GM19452 (cell line): ENCODE results near the gene SPAAR.
"Not testable (repeated sequence)": the region's sequence is repeated elsewhere in the genome, so short reads cannot be mapped to it uniquely, and the experiment has no call there.

Experiments used
- ATAC-seq: cut with Tn5 transposase; IDR thresholded peaks from one replicate; pipeline ENCODE4 v1.9.1; 2021; ENCODE audit not compliant: unreplicated experiment

SPAAR gene

GRCh38 chr9:35920051-35920620, 10.8 kb downstream of the SPAAR start:
- no peak for ATAC-seq

GRCh38 chr9:35923598-35923926, 14.3 kb downstream of the SPAAR start:
- ATAC-seq, result no peak

DNA sequence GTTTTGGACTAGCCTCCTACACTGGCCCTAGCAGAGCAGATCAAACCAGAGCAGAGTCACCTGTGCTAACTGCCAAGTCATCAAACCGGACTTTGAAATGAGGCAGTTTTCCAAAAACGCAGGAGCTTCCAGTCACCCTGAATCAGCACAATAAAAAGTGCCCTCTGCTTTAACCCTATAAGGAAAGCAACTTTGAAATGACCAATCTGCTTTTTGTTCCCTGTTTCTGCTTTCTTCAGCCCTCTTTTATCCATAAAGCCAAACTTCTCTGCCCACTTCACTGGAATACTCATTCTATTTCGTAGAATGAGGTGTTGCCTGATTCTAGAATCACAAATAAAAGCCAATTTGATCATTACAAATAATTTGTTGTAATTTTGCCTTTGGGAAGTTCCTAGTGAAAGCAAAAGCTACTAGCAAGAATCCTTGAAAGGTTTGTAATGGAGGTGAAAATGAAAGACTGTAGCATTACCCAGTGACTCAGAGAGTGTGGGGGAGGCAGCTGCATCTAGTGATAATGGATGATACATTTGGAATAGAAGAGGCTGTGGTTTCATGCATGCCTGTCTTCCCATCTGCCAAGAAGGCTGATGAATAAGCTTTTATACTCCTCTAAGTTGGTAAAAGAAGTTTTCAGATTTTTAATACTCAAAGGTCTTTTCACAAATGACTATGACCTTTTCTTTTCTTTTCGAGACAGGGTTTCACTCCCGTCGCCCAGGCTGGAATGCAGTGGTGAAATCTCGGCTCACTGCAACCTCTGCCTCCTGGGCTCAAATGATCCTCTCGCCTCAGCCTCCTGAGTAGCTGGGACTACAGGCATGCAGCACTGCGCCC, 14.9 kb downstream of the SPAAR start:
- no peak for ATAC-seq

DNA sequence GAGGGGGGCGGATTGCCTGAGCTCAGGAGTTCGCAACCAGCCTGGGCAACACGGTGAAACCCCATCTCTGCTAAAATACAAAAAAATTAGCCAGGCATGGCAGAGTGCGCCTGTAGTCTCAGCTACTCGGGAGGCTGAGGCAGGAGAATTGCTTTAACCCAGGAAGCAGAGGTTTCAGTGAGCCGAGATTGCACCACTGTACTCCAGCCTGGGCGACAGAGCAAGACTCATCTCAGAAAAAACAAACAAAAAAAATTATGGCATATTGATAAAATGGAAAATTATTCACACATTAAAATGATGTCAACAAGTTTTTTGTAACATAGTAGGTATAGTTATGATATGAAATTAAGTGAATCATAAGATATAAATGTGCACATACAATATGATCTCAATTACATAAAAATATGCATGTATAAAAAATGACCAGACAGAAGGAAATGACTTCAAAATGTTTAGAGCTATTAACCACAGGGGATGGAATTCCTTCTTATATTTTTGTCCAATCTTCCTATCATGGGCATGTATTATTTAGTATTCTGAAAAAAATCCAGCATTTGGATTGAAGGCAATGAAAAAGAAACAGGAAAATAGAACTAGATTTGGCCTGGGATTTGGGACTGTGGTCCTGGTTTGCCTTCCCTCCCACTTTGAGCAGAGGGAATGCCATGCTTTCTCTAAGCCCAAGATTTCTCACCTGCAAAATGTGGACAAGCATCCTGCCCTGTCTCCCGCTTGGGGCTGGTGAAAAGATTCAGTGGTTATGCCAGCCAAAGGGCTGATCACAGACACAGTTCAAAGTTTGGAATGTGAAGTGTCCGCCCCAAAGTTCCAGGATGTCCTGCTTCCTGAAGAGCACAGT, 19.5 kb downstream of the SPAAR start:
- ATAC-seq, result no peak

- ATAC-seq, result no peak
Measured at GRCh38 chr9:35929453-35929718, 20.1 kb downstream of the SPAAR start.

DNA sequence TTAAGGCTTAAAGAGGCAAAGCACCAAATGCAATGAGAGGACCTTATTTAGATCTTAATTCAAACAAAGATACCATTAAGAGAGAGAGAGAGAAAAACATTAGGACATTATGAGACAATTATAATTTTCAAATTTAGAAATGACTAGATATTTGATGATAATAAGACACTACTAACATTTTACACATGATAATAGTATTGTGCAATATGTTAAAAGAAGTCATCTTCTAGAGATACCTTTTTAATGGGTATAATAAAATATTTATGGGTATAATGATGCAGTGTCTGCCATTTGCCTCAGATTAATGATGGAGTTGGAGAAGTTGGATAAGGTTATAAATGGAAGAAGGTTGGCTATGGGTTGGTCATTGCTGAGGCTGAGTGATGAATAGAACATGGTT, 21.2 kb downstream of the SPAAR start:
- no peak for ATAC-seq

- ATAC-seq, result no peak
Measured at GRCh38 chr9:35930989-35931388, 21.7 kb downstream of the SPAAR start.

DNA sequence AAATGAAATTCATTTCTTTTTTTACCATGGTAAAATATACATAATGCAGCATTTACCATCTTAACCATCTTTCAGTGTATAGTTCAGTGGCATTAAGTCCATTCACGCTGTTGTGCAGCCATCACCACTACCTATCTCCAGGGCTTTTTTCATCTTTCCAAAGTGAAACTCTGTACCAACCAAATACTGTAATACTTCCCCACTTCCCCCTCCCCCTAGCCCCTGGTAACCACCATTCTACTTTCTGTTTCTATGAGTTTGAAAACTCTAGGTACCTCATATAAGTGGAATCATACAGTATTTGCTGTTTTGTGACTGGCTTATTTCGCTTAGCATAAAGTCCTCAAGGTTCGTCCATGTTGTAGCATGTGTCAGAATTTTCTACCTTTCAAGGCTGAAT, 23.4 kb downstream of the SPAAR start:
- ATAC-seq, result no peak

- ATAC-seq, result no peak
Measured at GRCh38 chr9:35933550-35934067, 24.3 kb downstream of the SPAAR start.

DNA sequence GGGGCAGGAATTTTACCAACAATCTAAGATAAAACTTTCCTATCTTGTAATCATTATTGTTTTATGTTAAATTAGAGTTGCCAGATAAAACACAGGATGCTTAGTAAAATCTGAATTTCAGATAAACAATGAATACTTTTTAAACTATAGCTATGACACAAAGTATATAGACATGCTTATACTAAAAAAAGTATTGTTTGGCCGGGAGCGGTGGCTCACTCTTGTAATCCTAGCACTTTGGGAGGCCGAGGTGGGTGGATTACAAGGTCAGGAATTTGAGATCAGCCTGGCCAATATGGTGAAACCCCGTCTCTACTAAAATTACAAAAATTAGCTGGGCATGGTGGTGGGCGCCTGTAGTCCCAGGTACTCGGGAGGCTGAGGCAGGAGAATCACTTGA, 24.8 kb downstream of the SPAAR start:
- not testable (repeated sequence) for ATAC-seq

DNA sequence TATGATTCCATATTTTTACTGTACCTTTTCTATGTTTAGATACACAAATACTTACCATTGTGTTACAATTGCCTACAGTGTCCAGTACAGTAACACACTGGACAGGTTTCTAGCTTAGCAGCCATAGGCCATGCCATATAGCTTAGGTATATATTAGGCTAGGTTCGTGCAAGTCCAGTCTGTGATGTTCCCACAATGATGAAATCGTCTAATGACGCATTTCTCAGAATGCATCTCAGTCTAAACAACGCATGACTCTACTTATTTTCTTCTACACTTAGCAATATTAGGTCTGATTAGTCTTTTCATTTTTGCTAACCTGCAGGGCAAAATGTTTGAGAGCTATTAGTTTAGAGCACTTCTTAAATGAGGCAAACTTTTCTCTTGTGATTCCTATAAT, 26.0 kb downstream of the SPAAR start:
- ATAC-seq, result no peak

DNA sequence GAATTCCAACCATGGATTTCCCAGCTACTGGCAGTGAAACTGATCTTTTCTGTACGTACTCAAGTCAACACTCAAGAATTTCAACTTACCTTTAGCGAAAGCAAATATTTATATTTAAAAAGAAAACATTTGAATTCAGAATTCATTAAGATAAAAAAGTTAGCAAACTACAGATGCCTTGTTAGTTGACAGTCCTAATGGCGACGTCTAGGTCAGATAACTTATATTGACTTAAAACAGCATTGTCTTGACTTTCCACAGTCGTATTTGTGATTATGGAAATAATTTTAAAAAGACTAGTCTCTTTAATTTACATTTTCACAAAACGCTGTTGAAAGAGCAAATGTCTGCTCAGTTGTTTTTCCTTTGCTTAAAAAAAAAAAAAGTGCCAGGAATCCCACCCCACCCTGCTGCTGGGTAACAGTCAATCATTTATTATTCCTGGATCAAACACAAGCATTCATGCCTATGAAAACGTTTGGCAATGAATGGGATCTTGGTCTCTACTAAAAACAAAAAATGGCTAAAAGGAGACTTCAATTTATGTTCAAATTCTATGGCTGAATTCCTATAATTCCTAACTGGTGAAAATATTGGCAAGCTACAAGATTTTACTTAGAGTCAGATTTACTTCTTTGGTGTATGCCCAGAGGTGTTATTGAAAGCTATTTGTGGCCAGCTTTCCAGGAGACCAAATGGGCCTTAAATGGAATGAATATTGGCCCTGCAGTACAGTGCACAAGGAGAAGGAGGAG, 26.6 kb downstream of the SPAAR start:
- ATAC-seq, result no peak

DNA sequence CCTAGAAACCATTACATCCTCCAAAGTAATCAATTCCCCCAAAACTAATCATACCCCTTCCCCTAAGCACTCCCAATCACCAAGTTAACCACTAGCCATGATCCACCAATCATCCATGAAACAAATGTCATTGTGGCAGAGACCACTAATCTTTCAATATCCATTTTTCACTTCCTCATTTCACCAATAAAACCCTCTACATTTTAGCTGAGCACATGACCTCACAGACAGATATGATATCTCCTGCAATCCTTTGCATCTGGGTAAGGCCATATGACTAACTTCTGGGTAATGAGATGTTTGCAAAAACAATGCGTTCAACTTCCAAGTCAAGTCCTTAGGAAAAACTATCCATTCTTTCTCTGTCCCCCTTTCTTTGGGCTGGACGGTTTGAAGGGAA, 27.9 kb downstream of the SPAAR start:
- ATAC-seq, result no peak

- ATAC-seq, result no peak
Measured at GRCh38 chr9:35938474-35939356, 29.4 kb downstream of the SPAAR start.

DNA sequence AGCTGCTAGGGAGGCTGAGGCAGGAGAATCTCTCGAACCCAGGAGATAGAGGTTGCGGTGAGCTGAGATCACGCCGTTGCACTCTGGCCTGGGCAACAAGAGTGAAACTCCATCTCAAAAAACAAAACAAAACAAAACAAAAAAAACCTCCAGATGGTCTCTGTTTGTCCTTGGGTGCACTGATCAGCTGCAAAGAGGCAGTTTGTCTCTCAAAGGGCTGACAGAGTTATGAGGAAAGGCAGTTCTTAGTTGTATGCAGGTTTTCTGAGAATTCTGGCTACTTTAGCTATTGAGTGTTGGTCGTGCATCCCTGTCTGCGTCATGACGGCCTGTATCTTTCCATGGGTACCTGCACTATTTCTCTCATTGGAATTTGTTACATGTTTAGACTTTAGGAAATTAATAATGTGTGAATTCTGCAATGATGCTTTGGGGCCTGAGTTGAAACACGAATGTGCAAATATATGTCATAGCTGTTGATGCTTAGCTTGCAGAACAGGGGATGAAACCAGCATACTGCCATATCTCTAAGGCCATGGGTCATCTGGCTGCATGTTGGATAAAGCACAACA, 30.5 kb downstream of the SPAAR start:
- no peak for ATAC-seq

DNA sequence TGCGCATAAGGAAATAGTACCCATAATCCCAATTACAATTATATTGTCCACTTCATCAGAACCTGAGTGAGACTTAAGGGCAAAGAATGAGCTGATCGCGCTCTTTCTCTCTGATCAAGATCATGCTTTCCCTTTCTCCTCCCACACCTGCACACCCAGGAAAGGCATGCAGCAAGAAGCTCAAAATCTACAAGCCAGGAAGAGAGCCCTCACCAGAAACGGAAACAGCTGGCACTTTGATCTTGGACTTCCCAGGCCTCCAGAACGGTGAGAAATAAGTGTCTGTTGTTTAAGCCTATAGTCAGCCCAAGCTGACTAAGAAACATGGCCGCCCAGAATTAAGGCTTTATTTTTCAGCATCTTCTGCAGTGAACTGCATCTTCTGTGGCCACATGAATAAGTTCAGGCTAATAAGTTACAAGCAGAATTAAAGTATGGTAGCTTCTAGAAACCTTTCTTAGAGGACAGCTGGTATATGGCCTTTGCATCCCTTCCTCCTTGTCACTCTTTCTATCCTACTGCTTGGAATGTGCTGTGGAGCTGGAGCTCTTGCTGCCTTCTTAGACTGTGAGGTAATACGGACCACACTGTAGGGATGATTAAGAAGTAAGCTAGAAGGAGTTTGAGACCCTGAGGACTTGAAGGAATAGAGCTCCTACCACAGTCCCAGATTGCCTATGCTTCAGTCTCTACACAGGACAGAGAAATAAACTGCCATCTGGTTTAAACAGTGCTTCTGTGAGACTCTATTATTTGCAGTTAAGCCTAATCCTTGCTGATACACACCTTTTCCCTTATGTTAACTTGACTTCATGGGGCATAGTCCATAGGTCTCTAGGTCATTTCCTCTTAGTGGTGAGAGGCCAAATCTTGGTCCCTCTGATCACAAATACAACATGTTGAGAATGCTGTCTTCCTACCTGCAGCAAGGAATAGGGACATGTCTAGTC, 31.4 kb downstream of the SPAAR start:
- no peak for ATAC-seq

GRCh38 chr9:35942286-35942685, 33.0 kb downstream of the SPAAR start:
- ATAC-seq, result no peak

GRCh38 chr9:35944173-35944572, 34.9 kb downstream of the SPAAR start:
- ATAC-seq, result no peak

DNA sequence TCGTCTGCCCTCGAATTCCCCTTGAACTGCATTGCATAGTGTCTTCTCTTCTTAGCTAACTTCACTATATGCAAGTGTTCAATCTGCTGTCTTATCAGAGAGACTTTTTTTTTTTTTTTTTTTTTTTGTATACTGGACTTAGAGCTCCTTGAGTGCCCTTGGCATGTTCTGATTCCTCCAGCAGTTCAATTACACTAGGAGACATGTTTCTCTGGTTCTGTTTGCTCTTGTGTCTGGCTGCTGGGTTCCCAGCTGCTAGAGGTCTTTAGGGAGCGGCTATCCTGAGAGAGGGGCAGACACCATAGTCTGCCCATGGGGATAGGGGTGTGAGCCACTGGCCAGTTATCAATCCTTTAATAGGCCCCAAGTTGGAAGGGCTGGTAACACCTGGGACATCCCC, 35.6 kb downstream of the SPAAR start:
- no peak for ATAC-seq
